ENCODE data around the gene FLACC1.

DNA sequence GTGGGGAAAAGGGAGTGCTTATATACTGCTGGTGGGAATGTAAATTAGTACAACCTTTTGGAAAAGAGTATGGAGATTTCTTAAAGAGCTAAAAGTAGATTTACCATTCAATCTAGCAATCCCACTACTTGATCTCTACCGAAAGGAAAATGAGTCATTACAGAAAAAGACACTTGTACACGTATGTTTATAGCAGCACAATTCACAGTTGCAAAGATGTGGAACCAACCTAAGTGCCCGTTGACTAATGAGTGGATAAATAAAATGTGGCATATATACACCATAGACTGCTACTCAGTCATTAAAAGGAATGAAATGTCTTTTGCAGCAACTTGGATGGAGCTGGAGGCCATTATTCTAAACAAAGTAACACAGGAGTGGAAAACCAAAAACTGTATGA, 29.5 kb downstream of the FLACC1 start:
- TF ChIP-seq POLR2A (conservative IDR thresholded peaks at IDR 0.05) (no peak), CEBPB (tag; IDR thresholded peaks at IDR 0.05) (no peak)
- TF ChIP-seq, protein P1, sequence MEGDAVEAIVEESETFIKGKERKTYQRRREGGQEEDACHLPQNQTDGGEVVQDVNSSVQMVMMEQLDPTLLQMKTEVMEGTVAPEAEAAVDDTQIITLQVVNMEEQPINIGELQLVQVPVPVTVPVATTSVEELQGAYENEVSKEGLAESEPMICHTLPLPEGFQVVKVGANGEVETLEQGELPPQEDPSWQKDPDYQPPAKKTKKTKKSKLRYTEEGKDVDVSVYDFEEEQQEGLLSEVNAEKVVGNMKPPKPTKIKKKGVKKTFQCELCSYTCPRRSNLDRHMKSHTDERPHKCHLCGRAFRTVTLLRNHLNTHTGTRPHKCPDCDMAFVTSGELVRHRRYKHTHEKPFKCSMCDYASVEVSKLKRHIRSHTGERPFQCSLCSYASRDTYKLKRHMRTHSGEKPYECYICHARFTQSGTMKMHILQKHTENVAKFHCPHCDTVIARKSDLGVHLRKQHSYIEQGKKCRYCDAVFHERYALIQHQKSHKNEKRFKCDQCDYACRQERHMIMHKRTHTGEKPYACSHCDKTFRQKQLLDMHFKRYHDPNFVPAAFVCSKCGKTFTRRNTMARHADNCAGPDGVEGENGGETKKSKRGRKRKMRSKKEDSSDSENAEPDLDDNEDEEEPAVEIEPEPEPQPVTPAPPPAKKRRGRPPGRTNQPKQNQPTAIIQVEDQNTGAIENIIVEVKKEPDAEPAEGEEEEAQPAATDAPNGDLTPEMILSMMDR (IDR thresholded peaks at IDR 0.05 in 2 of 3, conservative IDR thresholded peaks at IDR 0.05 in 1 of 3; ENCODE audit: insufficient read depth in 2 of 3, low read depth in 1 of 3, low read length in 3 of 3) = no peak
